MM.1S (cell line): ENCODE data around the gene TRMT6.

Experiments
- DNase-seq: peaks from one replicate; pipeline ENCODE4 v3.0.0-alpha.2; 2015
- H2AFZ ChIP-seq: fragments of 300-600 bp; sonication (generic); 2 replicates; pipeline ENCODE4 v1.6.0; 2016; ENCODE audit warnings: antibody characterized with exemption, low read length
- H3F3A ChIP-seq: fragments of 300-600 bp; sonication (generic); 2 replicates; pipeline ENCODE4 v1.6.1; 2016; ENCODE audit warnings: mild to moderate bottlenecking, antibody characterized with exemption, low read length, moderate library complexity, mixed read lengths; ENCODE audit not compliant: insufficient read depth
- H3K27ac ChIP-seq: fragments of 300-600 bp; sonication (generic); 2 replicates; pipeline ENCODE4 v1.5.1; 2016; ENCODE audit warnings: mild to moderate bottlenecking, low read length
- H3K27me3 ChIP-seq: fragments of 300-600 bp; sonication (generic); replicated peaks from 2 replicates; pipeline ENCODE4 v1.6.0; 2016; ENCODE audit warnings: low read length; ENCODE audit not compliant: insufficient read depth
- H3K36me3 ChIP-seq: fragments of 300-600 bp; sonication (generic); replicated peaks from 2 replicates; pipeline ENCODE4 v1.6.1; 2016; ENCODE audit warnings: mild to moderate bottlenecking, low read length, mixed read lengths; ENCODE audit not compliant: insufficient read depth
- H3K4me1 ChIP-seq: fragments of 300-600 bp; sonication (generic); 2 replicates; pipeline ENCODE4 v1.6.1; 2016; ENCODE audit warnings: low read length, mixed read lengths
- H3K4me2 ChIP-seq: fragments of 300-600 bp; sonication (generic); 2 replicates; pipeline ENCODE4 v1.6.0; 2016; ENCODE audit warnings: low read depth, low read length
- H3K4me3 ChIP-seq: fragments of 300-600 bp; sonication (generic); 2 replicates; pipeline ENCODE4 v1.5.1; 2016; ENCODE audit warnings: low read length, mixed read lengths
- H3K79me2 ChIP-seq: fragments of 300-600 bp; sonication (generic); 2 replicates; pipeline ENCODE4 v1.6.1; 2016; ENCODE audit warnings: mixed run types, low read length, mixed read lengths
- H3K9ac ChIP-seq: fragments of 300-600 bp; sonication (generic); 2 replicates; pipeline ENCODE4 v1.6.1; 2016; ENCODE audit warnings: low read length, mixed read lengths
- H3K9me2 ChIP-seq: fragments of 300-600 bp; sonication (generic); replicated peaks from 2 replicates; pipeline ENCODE4 v1.6.1; 2016; ENCODE audit warnings: mild to moderate bottlenecking, low read length, mixed read lengths; ENCODE audit not compliant: insufficient read depth
- H3K9me3 ChIP-seq: fragments of 300-600 bp; sonication (generic); replicated peaks from 2 replicates; pipeline ENCODE4 v1.6.1; 2016; ENCODE audit warnings: mild to moderate bottlenecking, low read length, mixed read lengths; ENCODE audit not compliant: insufficient read depth
- H4K20me1 ChIP-seq: fragments of 300-600 bp; sonication (generic); 2 replicates; pipeline ENCODE4 v1.6.1; 2016; ENCODE audit warnings: mild to moderate bottlenecking, low read length, moderate library complexity, mixed read lengths; ENCODE audit not compliant: insufficient read depth
- EZH2 ChIP-seq: fragments of 300-600 bp; sonication (generic); optimal IDR thresholded peaks from 2 replicates; pipeline ENCODE3; 2017; ENCODE audit warnings: low read depth, mild to moderate bottlenecking, antibody characterized with exemption, low read length, mixed read lengths
- EZH2phosphoT487 ChIP-seq: fragments of 300-600 bp; sonication (generic); IDR thresholded peaks from 2 replicates; pipeline ENCODE4 v1.6.1; 2018; ENCODE audit warnings: antibody characterized with exemption, low read length
- TF ChIP-seq, protein P1 (sequence below): fragments of 300-600 bp; sonication (generic); IDR thresholded peaks from 2 replicates; pipeline ENCODE4 v1.5.1; 2016; ENCODE audit warnings: antibody characterized with exemption, low read length, mixed read lengths

The TRMT6 gene

GRCh38 chr20:5974531-5974930 lies 24.2 kb upstream of the TRMT6 start:
- peaks cover 7% of the 10 kb centered on the region; the same call in 1 of the 2 replicates for H3K36me3 ChIP-seq
- TF ChIP-seq EZH2, result no peak
- H3K9ac ChIP-seq, result no peak overlapping the region
- no peaks in the 10 kb centered on the region for H3K79me2 ChIP-seq
- no peak overlapping the region for H3K27ac ChIP-seq
- no peak overlapping the region for H3K4me2 ChIP-seq
- H3K4me3 ChIP-seq, result no peak overlapping the region
- H3K4me1 ChIP-seq, result no peaks in the 10 kb centered on the region
- no peaks in the 10 kb centered on the region for H3K27me3 ChIP-seq
- no peaks in the 10 kb centered on the region for H3F3A ChIP-seq
- H3K9me2 ChIP-seq, result no peaks in the 10 kb centered on the region
- DNase-seq, result no peak
- H2AFZ ChIP-seq, result no peak overlapping the region
- no peaks in the 10 kb centered on the region for H4K20me1 ChIP-seq
- no peaks in the 10 kb centered on the region for H3K9me3 ChIP-seq

DNA sequence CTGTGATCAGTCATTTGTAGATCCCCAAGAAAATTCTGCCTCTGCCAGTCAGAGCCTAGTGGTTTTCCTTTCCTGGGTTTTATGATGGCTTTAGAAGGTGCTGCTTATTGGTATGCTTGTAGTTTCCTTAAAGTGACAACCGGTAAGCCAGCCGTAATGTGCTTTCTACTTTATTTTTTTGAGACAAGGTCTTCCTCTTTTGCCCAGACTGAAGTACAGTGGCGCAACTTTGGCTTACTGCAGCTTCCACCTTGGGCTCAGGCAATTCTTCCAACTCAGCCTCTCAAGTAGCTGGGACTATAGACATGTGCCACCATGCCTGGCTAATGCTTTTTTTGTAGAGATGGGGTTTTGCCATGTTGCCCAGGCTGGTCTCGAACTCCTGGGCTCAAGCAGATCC lies 23.6 kb upstream of the TRMT6 start:
- Histone ChIP-seq H3K4me2 (no peak overlapping the region), H3F3A (no peaks in the 10 kb centered on the region), H3K4me1 (no peaks in the 10 kb centered on the region), H3K36me3 (peaks cover 7% of the 10 kb centered on the region; the same call in 1 of the 2 replicates), H3K9me3 (no peaks in the 10 kb centered on the region), H4K20me1 (no peaks in the 10 kb centered on the region), H3K4me3 (no peak overlapping the region), H3K9me2 (no peaks in the 10 kb centered on the region), H3K9ac (no peak overlapping the region), H3K79me2 (no peaks in the 10 kb centered on the region), H2AFZ (no peak overlapping the region), H3K27me3 (no peaks in the 10 kb centered on the region), H3K27ac (no peak overlapping the region)
- DNase-seq, result no peak
- TF ChIP-seq, protein P1, sequence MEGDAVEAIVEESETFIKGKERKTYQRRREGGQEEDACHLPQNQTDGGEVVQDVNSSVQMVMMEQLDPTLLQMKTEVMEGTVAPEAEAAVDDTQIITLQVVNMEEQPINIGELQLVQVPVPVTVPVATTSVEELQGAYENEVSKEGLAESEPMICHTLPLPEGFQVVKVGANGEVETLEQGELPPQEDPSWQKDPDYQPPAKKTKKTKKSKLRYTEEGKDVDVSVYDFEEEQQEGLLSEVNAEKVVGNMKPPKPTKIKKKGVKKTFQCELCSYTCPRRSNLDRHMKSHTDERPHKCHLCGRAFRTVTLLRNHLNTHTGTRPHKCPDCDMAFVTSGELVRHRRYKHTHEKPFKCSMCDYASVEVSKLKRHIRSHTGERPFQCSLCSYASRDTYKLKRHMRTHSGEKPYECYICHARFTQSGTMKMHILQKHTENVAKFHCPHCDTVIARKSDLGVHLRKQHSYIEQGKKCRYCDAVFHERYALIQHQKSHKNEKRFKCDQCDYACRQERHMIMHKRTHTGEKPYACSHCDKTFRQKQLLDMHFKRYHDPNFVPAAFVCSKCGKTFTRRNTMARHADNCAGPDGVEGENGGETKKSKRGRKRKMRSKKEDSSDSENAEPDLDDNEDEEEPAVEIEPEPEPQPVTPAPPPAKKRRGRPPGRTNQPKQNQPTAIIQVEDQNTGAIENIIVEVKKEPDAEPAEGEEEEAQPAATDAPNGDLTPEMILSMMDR, result no peak
- no peak for TF ChIP-seq EZH2phosphoT487
- no peak for TF ChIP-seq EZH2

- H2AFZ ChIP-seq, result no peak overlapping the region
- no peak for TF ChIP-seq EZH2
- TF ChIP-seq, protein P1, result no peak
- no peak for TF ChIP-seq EZH2phosphoT487
- peaks cover 7% of the 10 kb centered on the region; the same call in 1 of the 2 replicates for H3K36me3 ChIP-seq
- no peak overlapping the region for H3K4me3 ChIP-seq
- no peaks in the 10 kb centered on the region for H3K4me1 ChIP-seq
- no peaks in the 10 kb centered on the region for H3K27me3 ChIP-seq
- H3K4me2 ChIP-seq, result no peak overlapping the region
- no peaks in the 10 kb centered on the region for H3F3A ChIP-seq
- no peaks in the 10 kb centered on the region for H3K9me3 ChIP-seq
- H3K9ac ChIP-seq, result no peak overlapping the region
- H3K9me2 ChIP-seq, result no peaks in the 10 kb centered on the region
- no peak overlapping the region for H3K27ac ChIP-seq
- H3K79me2 ChIP-seq, result no peaks in the 10 kb centered on the region
- no peaks in the 10 kb centered on the region for H4K20me1 ChIP-seq
- DNase-seq, result no peak
Measured at GRCh38 chr20:5973172-5973571, 22.8 kb upstream of the TRMT6 start.

- Histone ChIP-seq H3K36me3 (peaks cover 7% of the 10 kb centered on the region; the same call in 1 of the 2 replicates), H3K4me3 (no peak overlapping the region), H3K9ac (no peak overlapping the region), H2AFZ (no peak overlapping the region), H3K27ac (no peak overlapping the region), H3K9me3 (no peaks in the 10 kb centered on the region), H4K20me1 (no peaks in the 10 kb centered on the region), H3K27me3 (no peaks in the 10 kb centered on the region), H3F3A (no peaks in the 10 kb centered on the region), H3K9me2 (no peaks in the 10 kb centered on the region), H3K4me1 (no peaks in the 10 kb centered on the region), H3K4me2 (no peak overlapping the region), H3K79me2 (no peaks in the 10 kb centered on the region)
- no peak for DNase-seq
- TF ChIP-seq, protein P1, result no peak
- no peak for TF ChIP-seq EZH2phosphoT487
- no peak for TF ChIP-seq EZH2
Measured at GRCh38 chr20:5971203-5971602, 20.9 kb upstream of the TRMT6 start.
